GM12892 (cell line): ENCODE data around the gene LIG1.

ENCODE experiments used
- POLR2A ChIP-seq: IDR thresholded peaks from 2 replicates; pipeline ENCODE4 v1.6.1; 2011; ENCODE audit warnings: low read depth, low read length, control low read depth
- POLR2AphosphoS5 ChIP-seq: IDR thresholded peaks from 2 replicates; pipeline ENCODE4 v1.6.1; 2011; ENCODE audit warnings: low read depth, low read length, control low read depth

DNA sequence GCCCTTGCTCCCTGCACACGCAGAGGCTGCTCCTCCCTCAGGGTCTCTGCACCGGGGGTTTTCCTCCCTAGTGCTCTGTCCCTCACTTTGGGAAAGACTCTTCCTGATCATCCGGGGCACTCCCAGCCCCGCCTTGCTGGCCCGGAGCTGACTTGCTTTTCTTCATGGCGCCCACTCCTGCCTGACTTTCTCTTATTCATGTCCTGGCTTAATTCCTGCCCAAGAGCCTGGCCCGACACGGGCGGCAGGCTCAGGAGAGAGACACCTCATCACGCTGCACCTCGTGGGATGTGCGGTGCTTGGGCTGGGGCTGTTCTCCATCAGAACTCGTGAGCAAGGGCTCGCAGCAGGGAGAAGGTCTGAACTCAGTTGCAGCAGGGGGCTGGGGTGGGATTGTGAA, 47.7 kb downstream of the LIG1 start:
- TF ChIP-seq POLR2A (no peak), POLR2AphosphoS5 (no peak)
